Hepatocyte (in vitro differentiated cells): ENCODE measurements around the gene MGMT.

Experiments used
- EZH2phosphoT487 ChIP-seq: fragments of 200-600 bp; sonication (generic); IDR thresholded peaks from one replicate; pipeline ENCODE4 v1.6.1; 2018; ENCODE audit warnings: antibody characterized with exemption, mild to moderate bottlenecking, low read depth, moderate library complexity; ENCODE audit not compliant: unreplicated experiment, severe bottlenecking
- TF ChIP-seq, protein P1 (sequence below): fragments of 200-600 bp; sonication (generic); IDR thresholded peaks from 2 replicates; pipeline ENCODE4 v1.5.1; 2016; ENCODE audit warnings: antibody characterized with exemption, mild to moderate bottlenecking; ENCODE audit not compliant: poor library complexity

DNA sequence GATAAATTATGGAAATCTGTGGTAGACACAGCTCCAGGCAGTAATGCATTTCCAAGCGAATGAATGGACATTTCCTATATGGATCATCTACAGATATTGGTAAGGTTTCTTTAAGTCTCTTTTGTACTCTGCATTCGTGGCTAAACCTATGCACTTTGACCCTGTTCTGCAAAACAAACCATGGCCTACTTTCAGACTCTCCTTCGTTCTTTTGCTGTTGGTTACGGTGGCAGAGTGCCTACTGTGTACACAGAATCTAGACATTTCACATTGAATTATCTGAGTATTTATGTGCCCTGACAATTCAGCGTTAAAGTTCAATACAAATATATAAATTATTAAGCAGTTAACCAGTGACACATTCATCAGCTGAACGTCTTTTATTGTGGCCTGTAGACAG is 93.3 kb downstream of the MGMT start:
- TF ChIP-seq, protein P1, sequence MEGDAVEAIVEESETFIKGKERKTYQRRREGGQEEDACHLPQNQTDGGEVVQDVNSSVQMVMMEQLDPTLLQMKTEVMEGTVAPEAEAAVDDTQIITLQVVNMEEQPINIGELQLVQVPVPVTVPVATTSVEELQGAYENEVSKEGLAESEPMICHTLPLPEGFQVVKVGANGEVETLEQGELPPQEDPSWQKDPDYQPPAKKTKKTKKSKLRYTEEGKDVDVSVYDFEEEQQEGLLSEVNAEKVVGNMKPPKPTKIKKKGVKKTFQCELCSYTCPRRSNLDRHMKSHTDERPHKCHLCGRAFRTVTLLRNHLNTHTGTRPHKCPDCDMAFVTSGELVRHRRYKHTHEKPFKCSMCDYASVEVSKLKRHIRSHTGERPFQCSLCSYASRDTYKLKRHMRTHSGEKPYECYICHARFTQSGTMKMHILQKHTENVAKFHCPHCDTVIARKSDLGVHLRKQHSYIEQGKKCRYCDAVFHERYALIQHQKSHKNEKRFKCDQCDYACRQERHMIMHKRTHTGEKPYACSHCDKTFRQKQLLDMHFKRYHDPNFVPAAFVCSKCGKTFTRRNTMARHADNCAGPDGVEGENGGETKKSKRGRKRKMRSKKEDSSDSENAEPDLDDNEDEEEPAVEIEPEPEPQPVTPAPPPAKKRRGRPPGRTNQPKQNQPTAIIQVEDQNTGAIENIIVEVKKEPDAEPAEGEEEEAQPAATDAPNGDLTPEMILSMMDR: no peak
- no peak for TF ChIP-seq EZH2phosphoT487
